GM12875 (cell line): ENCODE results near the gene PNMA8A.
A peak's percentile ranks its signal among the peaks of the same experiment; 100 is the strongest.

ENCODE experiments used
- H3K4me3 ChIP-seq: one replicate; pipeline ENCODE4 v1.5.1; 2011; ENCODE audit warnings: low read depth, low read length, control low read depth
- CTCF ChIP-seq: IDR thresholded peaks from 2 replicates; pipeline ENCODE4 v1.5.1; 2011; ENCODE audit warnings: low read depth, mild to moderate bottlenecking, control low read depth, inconsistent platforms, low read length, moderate library complexity, borderline replicate concordance; ENCODE audit not compliant: insufficient read depth

PNMA8A gene

DNA sequence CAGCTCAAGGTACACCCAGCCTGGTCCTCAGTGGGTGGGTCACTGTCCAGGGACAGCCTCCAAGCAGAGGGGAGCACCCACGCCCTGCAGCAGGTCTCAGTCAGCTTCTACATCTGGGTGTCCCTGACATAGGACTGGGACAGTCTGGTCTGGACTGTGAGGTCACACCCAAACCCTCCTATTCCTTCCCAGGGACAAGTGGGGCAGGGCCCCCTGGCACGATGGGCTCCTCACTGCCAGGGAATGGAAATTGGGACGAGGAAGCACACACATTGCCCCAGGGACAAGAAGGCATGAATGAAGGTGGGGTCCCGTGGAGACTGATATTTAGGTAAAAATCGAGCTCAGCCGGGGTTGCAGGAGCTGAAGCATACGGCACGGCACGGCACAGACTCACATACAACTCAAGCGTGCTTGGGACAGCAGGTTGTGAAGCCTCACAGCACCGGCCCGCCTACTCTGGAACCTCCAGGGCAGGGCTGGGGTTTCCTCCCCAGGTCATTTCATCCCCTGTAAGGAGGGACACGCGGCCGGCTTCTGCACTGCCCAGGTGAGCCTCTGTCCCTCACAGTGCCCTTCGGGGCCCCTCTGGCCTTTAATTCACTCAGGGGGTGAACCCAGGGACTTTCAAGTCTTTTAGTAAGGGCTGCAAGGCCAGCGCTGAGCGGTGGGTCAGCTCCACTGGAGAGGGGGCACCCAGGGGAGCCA lies 20.8 kb upstream of the PNMA8A start:
- TF ChIP-seq CTCF: no peak
- no peak overlapping the region for H3K4me3 ChIP-seq

DNA sequence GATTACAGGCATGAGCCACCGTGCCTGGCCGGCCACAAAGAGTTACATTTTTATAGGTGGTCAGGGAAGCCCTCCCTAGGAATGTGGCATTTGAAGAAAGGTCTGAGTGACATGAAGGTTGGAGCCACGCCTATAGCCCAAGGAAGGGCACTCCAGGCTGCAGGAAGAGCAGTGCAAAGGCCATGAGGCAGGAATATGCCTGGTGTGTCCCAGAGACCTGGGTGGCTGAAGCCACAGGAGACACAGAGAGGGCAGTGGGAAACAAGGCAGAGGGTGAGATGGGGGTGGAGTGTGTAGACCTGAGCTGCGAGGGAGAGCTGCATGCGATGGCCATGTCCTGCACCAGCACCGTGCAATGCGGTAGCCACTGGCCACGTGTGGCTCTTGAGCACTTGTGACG lies 19.4 kb upstream of the PNMA8A start:
- no peak overlapping the region for H3K4me3 ChIP-seq

DNA sequence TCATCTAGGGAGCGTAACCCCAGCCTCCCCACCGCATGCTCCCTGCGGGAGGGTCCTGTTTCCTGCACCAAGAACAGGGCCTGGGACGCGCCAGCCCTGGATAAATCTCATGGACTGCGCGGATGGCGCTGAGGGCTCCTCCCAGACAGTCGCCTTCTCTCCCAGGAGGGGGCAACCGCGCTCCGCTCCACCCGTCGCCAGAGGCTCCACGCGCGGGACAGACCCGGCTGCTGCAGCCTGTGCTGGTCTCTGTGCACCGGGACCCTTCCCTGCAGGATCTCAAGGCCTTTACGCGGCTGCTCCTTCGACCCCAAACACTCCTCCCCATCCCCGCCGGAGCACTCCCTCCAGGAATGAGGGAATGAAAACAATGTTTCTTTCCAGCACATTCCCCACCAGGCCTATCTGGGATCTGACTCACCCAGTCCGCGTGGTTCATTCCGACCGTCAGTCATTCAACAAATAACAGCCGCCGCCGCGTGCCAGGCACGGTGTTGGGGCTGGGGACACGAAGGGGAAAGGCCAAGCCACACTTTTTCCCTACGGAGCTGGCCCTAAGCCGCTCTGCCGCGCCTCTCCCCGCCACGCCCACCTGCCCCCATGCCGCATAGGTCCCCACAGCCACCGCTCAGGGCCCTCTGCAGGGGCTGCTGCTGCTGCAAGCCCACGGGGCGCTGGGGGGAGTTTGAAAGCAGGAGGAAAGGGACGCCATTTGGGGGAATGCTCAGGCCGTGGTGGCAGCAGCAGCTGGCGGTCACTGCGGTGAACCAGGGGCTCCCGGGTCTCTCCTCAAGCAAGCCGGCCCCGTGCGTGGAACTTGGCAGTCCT lies 18.3 kb upstream of the PNMA8A start:
- H3K4me3 ChIP-seq: no peak overlapping the region
- no peak for TF ChIP-seq CTCF

More for the DNA sequence above, 19.4 kb upstream of the PNMA8A start:
- TF ChIP-seq CTCF: no peak

DNA sequence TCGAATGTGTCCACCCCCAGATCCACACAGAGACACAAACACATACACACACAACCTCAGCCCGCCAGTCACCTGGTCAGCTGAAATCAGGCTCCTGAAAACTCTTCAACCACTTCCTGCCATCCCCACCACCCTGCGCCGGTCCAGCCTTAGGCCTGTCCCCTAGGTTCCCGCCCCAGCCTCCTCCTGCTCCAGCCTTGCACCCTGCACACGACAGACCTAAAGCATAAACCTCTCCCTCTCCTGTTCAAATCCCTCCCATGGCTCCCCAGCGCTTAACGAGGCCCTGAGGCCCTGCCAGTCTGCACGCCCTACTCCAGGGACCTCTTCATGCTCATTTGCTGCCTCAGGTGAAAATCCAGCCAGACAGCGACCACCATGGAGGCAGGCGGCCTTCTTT lies 17.2 kb upstream of the PNMA8A start:
- no peak for TF ChIP-seq CTCF
- no peak overlapping the region for H3K4me3 ChIP-seq

- H3K4me3 ChIP-seq: no peak overlapping the region
These were observed 16.6 kb upstream of the PNMA8A start for GRCh38 chr19:46487802-46488445.

DNA sequence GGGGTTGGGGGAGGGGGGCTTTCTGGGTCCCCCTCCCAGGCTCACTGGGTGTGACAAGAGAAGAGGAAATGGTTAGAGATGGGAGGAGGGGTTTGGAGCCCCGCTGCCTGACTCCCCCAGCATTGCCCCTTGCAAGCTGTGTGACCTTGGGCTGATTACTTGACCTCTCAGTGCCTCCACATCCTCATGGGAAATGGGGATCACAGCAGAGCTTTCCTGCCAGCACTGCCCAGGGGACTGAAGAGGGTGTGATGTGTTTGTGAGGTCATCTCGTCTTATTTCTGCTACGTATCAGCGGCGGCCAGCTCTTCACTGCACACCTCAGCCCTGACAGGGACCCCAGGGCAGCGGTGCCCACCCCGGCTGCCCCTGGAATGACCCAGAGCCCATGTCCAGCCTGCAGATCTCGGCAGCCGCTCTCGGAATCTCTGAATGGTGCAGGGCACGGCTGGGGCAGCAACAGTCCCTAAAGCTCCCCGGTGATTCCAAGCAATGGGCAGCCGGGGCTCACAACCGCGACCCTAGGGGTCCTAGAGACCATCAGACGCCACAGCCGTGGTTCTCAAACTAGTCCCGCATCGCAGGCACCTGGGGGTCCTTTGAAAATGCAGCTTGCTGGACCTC lies 15.9 kb upstream of the PNMA8A start:
- no peak for TF ChIP-seq CTCF
- no peak overlapping the region for H3K4me3 ChIP-seq

More at GRCh38 chr19:46487802-46488445, 16.6 kb upstream of the PNMA8A start:
- peak; percentile 93 for TF ChIP-seq CTCF
